GM21423 (cell line): ENCODE measurements around the gene FARSA.
"Not testable (repeated sequence)": the region's sequence is repeated elsewhere in the genome, so short reads cannot be mapped to it uniquely, and the experiment has no call there.

Experiments
- ATAC-seq: cut with Tn5 transposase; IDR thresholded peaks from one replicate; pipeline ENCODE4 v1.9.1; 2021; ENCODE audit warnings: mild to moderate bottlenecking, moderate library complexity; ENCODE audit not compliant: unreplicated experiment

The FARSA gene

DNA sequence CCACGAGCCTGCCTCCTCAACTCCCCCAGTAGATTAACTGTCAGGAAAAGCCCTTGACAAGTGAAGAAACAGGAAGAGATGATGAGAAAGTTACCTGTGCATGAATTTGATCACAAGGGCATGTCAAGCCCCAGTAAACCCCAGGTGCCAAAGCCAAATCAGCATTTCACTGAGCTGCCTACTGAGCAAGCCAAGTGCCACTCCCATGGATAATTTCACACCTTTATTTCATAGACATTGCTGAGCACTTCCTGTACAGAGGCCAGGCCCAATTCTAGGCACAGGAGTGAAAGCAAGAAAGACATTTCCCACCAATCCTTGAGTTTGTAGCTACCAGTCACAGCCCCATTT, 21.1 kb upstream of the FARSA start:
- ATAC-seq = no peak

DNA sequence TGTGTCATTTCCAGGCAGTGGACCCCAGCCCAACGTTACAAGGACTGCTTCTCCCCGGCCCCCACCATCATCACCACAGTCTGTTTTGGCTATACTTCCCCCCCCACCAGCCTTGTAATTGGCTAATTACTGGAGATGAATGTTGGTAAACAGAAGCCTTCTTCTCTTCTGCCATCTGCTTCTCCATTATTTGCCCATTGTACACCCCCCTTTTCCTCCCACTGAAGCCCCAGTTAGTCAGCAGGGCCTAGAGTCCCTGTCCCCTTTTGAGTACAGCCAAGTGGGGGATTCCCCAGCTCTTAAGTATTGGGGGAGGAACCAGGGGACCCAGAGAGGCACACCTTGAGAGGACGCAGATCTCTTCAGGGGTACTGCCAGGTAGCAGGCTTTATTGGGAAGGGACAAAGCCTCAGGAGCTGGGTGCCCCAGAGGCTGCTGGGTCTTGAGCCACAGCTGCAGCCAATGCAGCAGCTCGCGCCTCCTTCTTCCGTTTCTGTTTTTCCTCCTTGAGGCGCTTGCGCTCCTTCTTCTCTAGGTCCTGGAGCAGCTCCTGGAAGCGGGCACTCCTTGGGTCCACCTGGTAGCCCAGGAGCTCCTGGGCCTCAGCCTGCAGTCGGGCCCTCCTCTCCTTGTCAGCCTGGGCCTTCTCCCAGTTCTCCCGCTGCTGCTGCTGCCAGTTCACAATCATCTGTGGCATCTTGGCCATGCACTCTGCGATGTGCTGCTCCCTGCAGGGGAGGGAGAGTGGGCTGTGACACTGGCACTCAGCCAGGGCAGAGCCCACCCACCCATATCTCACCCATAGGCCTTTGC, 20.5 kb upstream of the FARSA start:
- ATAC-seq = no peak

DNA sequence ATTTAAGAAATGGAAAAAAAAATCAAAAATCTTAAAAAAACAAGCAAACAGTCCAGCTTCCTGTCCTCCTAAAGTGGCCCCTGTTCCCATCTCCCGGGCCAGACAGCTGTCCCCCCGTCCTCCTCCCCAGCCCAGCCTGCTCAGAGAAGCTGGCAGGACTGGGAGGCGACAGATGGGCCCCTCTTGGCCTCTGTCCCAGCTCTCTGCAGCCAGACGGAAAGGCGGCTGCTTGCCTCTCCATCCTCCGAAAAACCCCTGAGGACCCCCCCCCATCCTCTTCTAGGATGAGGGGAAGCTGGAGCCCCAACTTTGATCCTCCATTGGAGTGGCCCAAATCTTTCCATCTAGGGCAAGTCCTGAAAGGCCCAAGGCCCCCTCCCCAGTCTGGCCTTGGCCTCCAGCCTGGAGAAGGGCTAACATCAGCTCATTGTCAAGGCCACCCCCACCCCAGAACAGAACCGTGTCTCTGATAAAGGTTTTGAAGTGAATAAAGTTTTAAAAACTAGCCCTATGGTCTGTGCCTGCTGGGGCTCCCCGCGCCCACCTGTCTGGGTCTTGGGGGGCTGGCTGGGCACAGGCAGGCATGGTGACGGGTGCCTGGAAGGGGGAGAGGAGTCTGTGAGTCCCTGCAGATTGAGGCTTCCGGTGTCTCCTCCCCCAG, 19.8 kb upstream of the FARSA start:
- no peak for ATAC-seq

DNA sequence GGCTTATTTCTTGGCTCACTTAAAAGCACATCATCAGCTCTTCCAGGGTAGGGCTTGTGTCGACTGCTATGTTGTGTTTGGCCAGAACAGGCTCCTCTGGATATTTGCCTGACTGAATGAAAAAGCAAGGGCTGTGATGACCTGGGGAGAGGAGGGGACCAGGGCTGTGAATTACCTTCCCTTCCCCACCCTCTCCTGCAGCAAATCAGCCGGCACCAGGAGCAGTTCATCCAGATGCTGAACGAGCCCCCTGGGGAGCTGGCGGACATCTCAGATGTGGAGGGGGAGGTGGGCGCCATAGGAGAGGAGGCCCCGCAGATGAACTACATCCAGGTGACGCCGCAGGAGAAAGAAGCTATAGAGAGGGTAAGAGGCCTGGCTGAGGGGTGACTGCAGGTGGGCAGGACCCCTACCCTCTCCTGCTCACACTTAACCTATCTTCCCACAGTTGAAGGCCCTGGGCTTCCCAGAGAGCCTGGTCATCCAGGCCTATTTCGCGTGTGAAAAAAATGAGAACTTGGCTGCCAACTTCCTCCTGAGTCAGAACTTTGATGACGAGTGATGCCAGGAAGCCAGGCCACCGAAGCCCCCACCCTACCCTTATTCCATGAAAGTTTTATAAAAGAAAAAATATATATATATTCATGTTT, 19.1 kb upstream of the FARSA start:
- no peak for ATAC-seq

DNA sequence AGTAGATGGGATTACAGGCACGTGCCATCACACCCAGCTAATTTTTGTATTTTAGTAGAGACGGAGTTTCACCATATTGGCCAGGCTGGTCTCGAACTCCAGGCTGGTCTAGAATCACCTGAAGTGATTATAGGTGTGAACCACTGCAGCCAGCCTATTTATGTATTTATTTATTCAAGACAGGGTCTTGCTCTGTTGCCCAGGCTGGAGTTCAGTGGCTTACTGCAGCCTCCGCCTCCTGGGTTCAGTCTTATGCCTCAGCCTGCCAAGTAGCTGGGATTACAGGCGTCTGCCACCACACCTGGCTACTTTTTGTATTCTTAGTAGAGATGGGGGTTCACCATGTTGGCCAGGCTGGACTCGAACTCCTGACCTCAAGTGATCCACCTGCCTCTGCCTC, 18.5 kb upstream of the FARSA start:
- ATAC-seq = not testable (repeated sequence)

- no peak for ATAC-seq
These were observed 16.1 kb upstream of the FARSA start for GRCh38 chr19:12949363-12950283.

GRCh38 chr19:12948612-12949362, 15.3 kb upstream of the FARSA start:
- no peak for ATAC-seq

DNA sequence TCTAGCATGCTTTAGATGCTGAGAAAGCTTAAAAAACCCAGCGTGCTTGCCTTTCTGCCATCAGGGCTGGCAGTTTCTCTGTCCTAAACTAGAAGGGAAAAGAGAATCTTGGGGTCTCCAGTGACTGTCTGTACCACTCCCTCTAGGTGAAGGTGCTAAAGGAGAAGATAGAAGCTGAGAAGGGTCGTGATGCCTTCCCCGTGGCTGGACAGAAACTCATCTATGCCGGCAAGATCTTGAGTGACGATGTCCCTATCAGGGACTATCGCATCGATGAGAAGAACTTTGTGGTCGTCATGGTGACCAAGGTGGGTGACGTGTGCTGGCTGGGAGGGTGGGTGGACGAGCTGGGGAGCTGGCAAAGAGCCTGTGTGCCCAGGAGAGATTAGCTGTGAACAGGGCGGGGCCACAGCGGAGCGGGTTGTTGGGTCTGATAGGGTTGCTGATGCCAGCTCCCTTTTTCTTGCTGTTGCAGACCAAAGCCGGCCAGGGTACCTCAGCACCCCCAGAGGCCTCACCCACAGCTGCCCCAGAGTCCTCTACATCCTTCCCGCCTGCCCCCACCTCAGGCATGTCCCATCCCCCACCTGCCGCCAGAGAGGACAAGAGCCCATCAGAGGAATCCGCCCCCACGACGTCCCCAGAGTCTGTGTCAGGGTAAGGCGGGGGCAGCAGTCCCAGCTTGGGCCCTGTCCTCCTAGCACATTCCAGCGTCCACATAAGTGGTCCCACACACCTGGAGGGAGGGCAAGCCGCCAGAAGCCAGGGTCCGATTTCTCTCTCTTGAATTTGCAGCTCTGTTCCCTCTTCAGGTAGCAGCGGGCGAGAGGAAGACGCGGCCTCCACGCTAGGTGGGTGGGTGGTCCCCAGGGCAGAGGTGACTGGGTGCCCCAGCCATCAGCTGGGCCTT, 14.4 kb upstream of the FARSA start:
- ATAC-seq = no peak

DNA sequence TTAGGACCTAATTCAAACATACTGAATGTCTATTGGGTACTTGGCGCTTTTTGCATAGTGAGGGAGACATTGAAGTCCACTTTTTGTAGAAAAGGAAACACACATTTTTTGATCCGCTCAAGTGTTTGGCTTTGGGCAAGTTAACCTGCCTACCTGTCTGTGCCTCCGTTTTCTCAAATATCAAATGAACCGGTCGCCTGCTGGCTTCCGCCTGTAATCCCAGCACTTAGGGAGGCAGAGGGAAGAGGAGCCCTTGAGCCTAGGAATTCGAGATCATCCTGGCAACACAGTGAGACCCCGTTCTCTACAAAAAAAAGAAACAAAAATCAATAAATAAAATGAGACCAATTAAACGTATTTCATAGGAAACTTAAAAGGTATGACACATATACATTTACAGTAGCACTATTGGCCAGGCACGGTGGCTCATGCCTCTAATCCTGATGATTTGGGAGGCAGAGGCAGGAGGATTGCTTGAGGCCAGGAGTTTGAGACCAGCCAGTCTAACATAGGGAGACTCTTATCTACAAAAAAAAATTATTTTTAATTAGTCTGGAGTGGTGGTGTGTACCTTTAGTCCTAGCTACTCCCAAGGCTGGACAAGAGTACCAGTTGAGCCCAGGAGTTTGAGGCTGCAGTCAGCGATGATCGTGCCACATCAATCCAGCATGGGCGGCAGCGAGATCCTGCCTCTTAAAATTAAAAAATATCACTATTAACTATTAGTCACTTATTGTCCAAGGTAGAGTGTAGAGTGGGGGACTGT, 13.4 kb upstream of the FARSA start:
- ATAC-seq = no peak

DNA sequence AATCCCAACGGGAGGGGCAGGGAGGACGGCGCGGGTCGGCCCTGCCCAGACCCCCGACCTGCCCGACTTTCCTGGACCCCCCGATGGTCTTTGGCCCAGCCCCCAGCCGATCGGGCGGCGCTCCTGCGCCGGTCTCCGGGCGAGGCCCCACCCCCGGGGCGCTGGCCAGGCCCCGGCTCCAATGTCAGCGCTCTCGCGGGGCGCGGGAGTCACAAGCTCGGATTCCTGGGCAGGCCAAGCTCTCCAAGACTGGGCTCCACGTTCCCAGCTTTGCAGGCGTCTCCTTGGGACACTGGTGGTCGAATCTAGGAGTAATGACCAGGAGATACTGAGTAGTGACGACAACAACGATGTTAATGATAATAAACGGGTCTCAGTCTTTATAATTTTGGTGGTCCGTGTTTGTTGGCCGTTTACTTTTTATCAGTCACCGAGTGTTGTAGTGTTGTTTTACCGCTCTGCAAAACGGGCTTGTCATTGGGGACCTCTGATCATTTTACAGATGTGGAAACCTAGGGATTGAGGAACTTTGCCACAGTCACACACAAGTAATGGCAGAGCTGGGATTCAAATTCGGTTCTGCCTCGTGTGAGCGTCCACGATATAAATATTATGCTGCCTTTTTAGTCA, 12.7 kb upstream of the FARSA start:
- peak; percentile 39 for ATAC-seq

- peak; percentile 67 for ATAC-seq
These were observed 12.1 kb upstream of the FARSA start, which contains the start of gene RAD23A for GRCh38 chr19:12945479-12946091. Gene RAD23A, plus strand, starts transcription at chr19:12945862. Its CDS starts 87 bp downstream, at chr19:12945949.

- ATAC-seq = no peak
These were observed 10.7 kb upstream of the FARSA start for GRCh38 chr19:12944104-12944674.

DNA sequence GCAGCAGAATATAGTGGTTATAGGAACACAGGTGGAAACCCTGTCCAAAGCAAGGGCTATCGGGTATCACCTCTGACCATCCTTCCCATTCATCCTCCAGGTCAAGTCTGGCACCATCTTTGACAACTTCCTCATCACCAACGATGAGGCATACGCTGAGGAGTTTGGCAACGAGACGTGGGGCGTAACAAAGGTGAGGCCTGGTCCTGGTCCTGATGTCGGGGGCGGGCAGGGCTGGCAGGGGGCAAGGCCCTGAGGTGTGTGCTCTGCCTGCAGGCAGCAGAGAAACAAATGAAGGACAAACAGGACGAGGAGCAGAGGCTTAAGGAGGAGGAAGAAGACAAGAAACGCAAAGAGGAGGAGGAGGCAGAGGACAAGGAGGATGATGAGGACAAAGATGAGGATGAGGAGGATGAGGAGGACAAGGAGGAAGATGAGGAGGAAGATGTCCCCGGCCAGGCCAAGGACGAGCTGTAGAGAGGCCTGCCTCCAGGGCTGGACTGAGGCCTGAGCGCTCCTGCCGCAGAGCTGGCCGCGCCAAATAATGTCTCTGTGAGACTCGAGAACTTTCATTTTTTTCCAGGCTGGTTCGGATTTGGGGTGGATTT, 10.0 kb upstream of the FARSA start:
- no peak for ATAC-seq

DNA sequence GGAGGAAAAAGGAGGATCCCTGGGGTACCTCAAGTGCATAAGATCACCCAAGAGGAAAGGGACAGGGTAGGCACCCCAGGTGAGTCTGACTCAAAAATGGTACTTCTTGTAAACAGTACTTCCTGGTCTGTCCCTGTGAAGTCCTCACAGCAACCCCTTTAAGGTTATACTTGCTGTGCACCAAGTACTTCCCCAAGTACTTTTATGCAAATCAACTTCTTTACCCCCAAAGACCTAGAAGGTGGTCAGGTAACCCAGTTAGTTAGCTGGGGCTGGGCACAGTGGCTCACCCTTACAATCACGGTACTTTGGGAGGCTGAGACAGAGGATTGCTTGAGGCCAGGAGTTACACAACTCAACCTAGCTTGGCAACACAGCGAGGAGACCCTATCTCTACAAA, 7.4 kb upstream of the FARSA start:
- ATAC-seq = no peak

DNA sequence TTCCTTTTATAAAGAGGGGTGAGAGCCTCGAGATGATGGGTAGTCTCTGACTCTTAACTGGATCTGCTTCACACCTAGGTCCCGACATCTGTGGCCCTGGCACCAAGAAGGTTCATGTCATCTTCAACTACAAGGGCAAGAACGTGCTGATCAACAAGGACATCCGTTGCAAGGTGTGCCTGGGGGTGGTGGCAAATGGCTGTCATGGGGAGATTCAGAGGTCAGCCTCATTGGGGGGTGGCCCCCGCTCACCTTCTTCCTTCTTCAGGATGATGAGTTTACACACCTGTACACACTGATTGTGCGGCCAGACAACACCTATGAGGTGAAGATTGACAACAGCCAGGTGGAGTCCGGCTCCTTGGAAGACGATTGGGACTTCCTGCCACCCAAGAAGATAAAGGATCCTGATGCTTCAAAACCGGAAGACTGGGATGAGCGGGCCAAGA, 6.5 kb upstream of the FARSA start:
- ATAC-seq = no peak

- ATAC-seq = peak; percentile 1
These were observed 5.5 kb upstream of the FARSA start for GRCh38 chr19:12938779-12939601.
